Peyer's patch (tissue), 4 donors: ENCODE measurements around the gene SULT2B1. TPM values are rescaled to one million over a fixed set of nuclear protein-coding genes. Genes with fewer than 3 reads are reported as not detected.
A peak's percentile ranks its signal among the peaks of the same experiment; 100 is the strongest.

Experiments used
- DNase-seq, 3 donors: peaks; one replicate each; pipeline ENCODE4 v3.0.0-alpha.2; 2017 to 2019
- H3K27ac ChIP-seq, 4 donors: fragments of 200-600 bp; sonication (generic); one replicate each; pipeline ENCODE4 v1.5.1; 2016 to 2019
- H3K27me3 ChIP-seq, 2 donors: fragments of 200-600 bp; sonication (generic); one replicate each; pipeline ENCODE4 v1.5.1; 2019
- H3K36me3 ChIP-seq, 3 donors: fragments of 200-600 bp; sonication (generic); one replicate each; pipeline ENCODE4 v1.5.1; 2016 to 2019
- H3K4me1 ChIP-seq, 4 donors: fragments of 200-600 bp; sonication (generic); one replicate each; pipeline ENCODE4 v1.5.1; 2016 to 2019
- H3K4me3 ChIP-seq, 4 donors: fragments of 200-600 bp; sonication (generic); 1 replicate in 3 of 4; 2 replicates in 1 of 4; pipeline ENCODE4 v1.5.1; 2016 to 2019; ENCODE audit warnings: mild to moderate bottlenecking in 1 of 4
- H3K9me3 ChIP-seq, 4 donors: fragments of 200-600 bp; sonication (generic); one replicate each; pipeline ENCODE4 v1.5.1; 2016 to 2019; ENCODE audit warnings: mild to moderate bottlenecking in 1 of 4
- POLR2A ChIP-seq, 2 donors: fragments of 450-650 bp; IDR thresholded peaks; one replicate each; pipeline ENCODE4 v1.5.1; 2017; ENCODE audit warnings: antibody characterized with exemption in 2 of 2, mild to moderate bottlenecking in 2 of 2, moderate library complexity in 2 of 2
- total RNA-seq, 4 donors: library from RNA; depleted of rRNA; stranded (reverse); fragments of >200 nt; gene quantifications; one replicate each; pipeline ENCODE4 v1.1.0, GENCODE V29; 2016
- TF ChIP-seq, protein P1 (sequence below), 6 experiments: fragments of 450-650 bp in 4 of 6; fragments of 200-600 bp in 2 of 6; sonication (generic) in 1 of 6; IDR thresholded peaks; one replicate each; pipeline ENCODE4 v1.5.1; 2017 to 2019; ENCODE audit warnings: antibody characterized with exemption in 6 of 6, mild to moderate bottlenecking in 3 of 6, moderate library complexity in 1 of 6

Gene SULT2B1
- total RNA-seq, 4 donors from 2014 or later, result 2.5 to 14.6 (median 5.9) TPM

DNA sequence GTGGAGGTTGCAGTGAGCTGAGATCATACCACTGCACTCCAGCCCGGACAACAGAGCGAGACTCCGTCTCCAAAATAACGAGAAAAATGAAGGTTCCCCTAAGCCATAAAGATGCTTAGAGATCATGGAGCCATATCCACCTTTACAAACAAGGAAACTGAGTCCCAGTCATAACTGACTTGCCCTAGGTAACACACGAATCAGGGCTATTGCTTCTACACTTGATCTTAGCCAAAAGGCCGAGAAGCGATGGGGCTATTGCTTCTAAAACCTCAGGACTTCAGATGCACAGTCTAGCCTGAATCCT is 82.0 kb downstream of the SULT2B1 start:
- Histone ChIP-seq H3K4me3 (peak overlapping the region in 3 of 4 donors; percentile 26 to 91 (median 39)), H3K27me3 (no peaks in the 10 kb centered on the region), H3K9me3 (no peaks in the 10 kb centered on the region), H3K27ac (peak overlapping the region; percentile 96 to 98 (median 96)), H3K4me1 (peaks cover 6 to 66% (median 19%) of the 10 kb centered on the region in 4 donors), H3K36me3 (peaks cover 0 to 23% (median 0%) of the 10 kb centered on the region in 3 donors)
- TF ChIP-seq, protein P1, sequence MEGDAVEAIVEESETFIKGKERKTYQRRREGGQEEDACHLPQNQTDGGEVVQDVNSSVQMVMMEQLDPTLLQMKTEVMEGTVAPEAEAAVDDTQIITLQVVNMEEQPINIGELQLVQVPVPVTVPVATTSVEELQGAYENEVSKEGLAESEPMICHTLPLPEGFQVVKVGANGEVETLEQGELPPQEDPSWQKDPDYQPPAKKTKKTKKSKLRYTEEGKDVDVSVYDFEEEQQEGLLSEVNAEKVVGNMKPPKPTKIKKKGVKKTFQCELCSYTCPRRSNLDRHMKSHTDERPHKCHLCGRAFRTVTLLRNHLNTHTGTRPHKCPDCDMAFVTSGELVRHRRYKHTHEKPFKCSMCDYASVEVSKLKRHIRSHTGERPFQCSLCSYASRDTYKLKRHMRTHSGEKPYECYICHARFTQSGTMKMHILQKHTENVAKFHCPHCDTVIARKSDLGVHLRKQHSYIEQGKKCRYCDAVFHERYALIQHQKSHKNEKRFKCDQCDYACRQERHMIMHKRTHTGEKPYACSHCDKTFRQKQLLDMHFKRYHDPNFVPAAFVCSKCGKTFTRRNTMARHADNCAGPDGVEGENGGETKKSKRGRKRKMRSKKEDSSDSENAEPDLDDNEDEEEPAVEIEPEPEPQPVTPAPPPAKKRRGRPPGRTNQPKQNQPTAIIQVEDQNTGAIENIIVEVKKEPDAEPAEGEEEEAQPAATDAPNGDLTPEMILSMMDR (IDR thresholded peaks at IDR 0.05), result no peak
- no peak for TF ChIP-seq POLR2A (IDR thresholded peaks at IDR 0.05)
- DNase-seq, result no peak

GRCh38 chr19:48634424-48635262 is 82.7 kb downstream of the SULT2B1 start:
- peaks cover 0 to 16% (median 0%) of the 10 kb centered on the region in 3 donors for H3K36me3 ChIP-seq
- peak; percentile 97 to 99 (median 98) for DNase-seq
- H3K4me1 ChIP-seq, result peaks cover 6 to 66% (median 19%) of the 10 kb centered on the region in 4 donors
- no peaks in the 10 kb centered on the region for H3K9me3 ChIP-seq
- no peaks in the 10 kb centered on the region for H3K27me3 ChIP-seq
- H3K27ac ChIP-seq, result peak overlapping the region; percentile 96 to 98 (median 96)
- TF ChIP-seq POLR2A (IDR thresholded peaks at IDR 0.05), result peak; percentile 72 to 87
- TF ChIP-seq, protein P1 (IDR thresholded peaks at IDR 0.05), result no peak
- H3K4me3 ChIP-seq, result peak overlapping the region; percentile 26 to 91 (median 78)

- H3K4me1 ChIP-seq, result peaks cover 6 to 61% (median 19%) of the 10 kb centered on the region in 4 donors
Observed at GRCh38 chr19:48635263-48635965, 83.4 kb downstream of the SULT2B1 start.

DNA sequence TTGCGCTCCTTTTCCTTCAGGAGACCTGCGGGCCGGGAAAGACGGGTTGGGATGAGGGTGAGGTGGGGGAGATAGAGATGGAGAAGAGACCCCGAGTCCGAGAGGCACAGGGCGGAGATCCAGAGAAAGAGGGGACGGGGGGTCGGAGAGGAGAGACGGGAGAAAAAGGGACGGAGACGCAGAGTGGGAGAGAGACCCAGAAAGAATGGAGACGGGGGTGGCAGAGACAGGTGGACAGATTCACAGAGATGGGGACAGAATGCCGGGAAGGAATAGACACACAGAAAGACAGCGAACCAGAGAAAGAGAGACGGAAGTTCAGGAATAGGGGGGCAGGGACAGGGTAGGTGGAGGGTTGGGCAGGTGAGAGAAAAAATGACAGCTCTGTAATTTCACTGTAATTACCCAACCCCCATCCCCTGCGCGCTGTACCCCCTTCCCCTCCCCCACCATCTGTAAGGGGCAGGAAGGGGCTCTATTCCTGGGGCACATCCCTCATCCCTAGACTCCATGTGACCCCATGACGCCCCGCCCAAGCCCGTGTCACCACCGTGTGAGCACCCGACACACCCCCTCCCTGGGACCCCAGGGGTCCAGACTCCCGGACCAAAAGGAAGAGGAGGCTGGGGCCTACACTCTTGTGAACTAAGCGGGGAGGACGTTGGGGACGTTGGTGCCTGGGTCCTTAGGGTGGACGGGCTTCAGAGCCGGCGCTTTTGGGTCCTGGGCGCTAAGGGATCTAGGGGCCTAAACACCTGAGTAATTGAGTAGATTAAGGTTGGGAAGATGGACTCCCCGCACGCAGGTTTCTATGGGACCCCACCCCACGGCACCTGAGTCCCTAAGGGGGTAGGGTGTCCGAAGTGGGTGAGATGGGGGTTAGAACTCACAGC is 84.2 kb downstream of the SULT2B1 start:
- peaks cover 0 to 7% (median 0%) of the 10 kb centered on the region in 3 donors for H3K36me3 ChIP-seq

More at GRCh38 chr19:48635263-48635965, 83.4 kb downstream of the SULT2B1 start:
- Histone ChIP-seq H3K36me3 (peaks cover 0 to 15% (median 0%) of the 10 kb centered on the region in 3 donors), H3K9me3 (no peaks in the 10 kb centered on the region), H3K4me3 (peak overlapping the region; percentile 70 to 91 (median 78)), H3K27ac (peak overlapping the region; percentile 96 to 98 (median 96)), H3K27me3 (no peaks in the 10 kb centered on the region)
- TF ChIP-seq, protein P1 (IDR thresholded peaks at IDR 0.05), result no peak
- TF ChIP-seq POLR2A (IDR thresholded peaks at IDR 0.05), result peak in 1 of 2 donors; percentile 56
- DNase-seq, result peak; percentile 73 to 90 (median 83)

More for the DNA sequence above, 84.2 kb downstream of the SULT2B1 start:
- TF ChIP-seq, protein P1 (IDR thresholded peaks at IDR 0.05), result no peak
- TF ChIP-seq POLR2A (IDR thresholded peaks at IDR 0.05), result no peak
- H3K9me3 ChIP-seq, result no peaks in the 10 kb centered on the region
- peaks cover 6 to 53% (median 19%) of the 10 kb centered on the region in 4 donors for H3K4me1 ChIP-seq
- peak in 2 of 3 donors; percentile 70 to 74 for DNase-seq
- peak overlapping the region; percentile 70 to 91 (median 78) for H3K4me3 ChIP-seq
- H3K27ac ChIP-seq, result peak overlapping the region; percentile 96 to 98 (median 96)
- H3K27me3 ChIP-seq, result no peaks in the 10 kb centered on the region
